ENCODE results near the gene MTG1.
"Not testable (repeated sequence)": the region's sequence is repeated elsewhere in the genome, so short reads cannot be mapped to it uniquely, and the experiment has no call there.

Gene MTG1

GRCh38 chr10:133378251-133379096 is 15.5 kb upstream of the MTG1 start:
- DNase-seq (ENCODE audit: low read depth, low spot score) = no peak

DNA sequence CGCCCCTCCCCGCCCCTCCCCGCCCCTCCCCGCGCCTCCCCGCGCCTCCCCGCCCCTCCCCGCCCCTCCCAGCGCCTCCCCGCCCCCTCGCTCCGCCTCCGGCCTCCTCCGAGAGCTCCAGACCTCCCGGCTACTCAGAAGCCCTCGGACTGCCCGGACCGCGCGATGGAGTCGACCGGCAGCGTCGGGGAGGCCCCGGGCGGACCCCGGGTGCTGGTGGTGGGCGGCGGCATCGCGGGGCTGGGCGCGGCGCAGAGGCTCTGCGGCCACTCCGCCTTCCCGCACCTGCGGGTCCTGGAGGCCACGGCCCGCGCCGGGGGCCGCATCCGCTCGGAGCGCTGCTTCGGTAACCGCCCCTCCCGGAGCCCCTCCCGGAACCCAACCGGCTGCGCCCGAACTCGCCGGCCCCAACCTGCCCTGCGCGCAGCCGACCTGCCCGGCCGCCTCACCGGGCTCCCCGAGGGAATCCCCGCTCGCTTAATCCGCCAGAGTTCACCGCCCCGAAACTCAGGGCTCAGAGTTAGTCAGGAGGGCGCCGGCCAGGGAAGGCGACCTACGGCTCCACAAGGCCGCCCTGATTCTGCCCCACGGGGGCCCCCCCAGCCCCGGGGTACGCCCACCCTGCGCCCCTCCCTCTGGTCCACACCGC is 14.7 kb upstream of the MTG1 start, which contains the start of gene PAOX:
PAOX (plus strand) TSS at position 111 of the 649 bp plus-strand sequence; CDS start at position 166, 55 bp downstream.
- no peak for DNase-seq (ENCODE audit: low read depth, low spot score)

DNA sequence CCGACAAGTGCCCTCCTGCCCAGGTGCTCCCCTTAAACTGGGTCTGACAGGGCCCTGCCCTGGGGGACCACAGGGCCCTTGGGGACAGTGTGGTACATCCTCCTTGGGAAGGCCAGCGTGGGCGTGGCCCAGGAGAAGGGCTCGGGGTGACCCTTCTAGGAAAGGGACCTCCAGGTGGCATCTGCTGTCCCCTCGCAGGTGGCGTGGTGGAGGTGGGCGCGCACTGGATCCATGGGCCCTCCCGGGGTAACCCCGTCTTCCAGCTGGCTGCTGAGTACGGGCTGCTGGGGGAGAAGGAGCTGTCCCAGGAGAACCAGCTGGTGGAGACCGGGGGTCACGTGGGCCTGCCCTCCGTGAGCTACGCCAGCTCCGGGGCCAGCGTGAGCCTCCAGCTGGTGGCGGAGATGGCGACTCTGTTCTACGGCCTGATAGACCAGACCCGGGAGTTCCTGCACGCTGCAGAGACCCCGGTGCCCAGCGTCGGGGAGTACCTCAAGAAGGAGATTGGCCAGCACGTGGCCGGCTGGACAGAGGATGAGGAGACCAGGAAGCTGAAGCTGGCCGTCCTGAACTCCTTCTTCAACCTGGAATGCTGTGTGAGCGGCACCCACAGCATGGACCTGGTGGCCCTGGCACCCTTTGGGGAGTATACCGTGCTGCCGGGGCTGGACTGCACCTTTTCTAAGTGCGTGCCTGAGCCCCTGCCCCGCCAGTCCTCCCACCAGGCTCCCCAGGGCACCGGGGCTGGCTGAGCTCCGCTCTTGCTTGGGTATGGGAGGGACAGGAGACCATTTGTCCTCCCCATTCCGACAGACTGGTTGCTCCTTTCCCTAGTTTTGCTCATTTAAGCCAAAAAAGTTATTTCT is 13.9 kb upstream of the MTG1 start:
- no peak for DNase-seq (ENCODE audit: low read depth, low spot score)

GRCh38 chr10:133381036-133381435 is 12.9 kb upstream of the MTG1 start:
- DNase-seq (ENCODE audit: low read depth, low spot score) = no peak

DNA sequence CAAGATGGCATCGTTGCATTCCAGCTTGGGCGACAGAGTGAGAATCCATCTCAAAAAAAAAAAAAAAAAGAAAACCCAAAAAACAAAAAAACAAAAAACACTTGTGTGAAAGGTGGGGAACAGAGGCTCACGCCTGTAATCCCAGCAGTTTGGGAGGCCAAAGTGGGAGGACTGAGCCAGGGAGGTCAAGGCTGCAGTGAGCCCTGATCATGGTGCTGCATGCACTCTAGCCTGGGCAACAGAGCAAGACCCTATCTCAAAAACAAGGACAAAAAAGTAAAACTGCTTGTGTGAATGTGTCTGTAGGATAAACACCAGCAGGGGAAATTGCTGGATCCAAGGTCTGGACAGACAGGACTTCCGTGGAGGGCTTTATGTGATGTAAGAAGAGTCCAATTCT is 10.4 kb upstream of the MTG1 start:
- no peak for DNase-seq (ENCODE audit: low read depth, low spot score)

DNA sequence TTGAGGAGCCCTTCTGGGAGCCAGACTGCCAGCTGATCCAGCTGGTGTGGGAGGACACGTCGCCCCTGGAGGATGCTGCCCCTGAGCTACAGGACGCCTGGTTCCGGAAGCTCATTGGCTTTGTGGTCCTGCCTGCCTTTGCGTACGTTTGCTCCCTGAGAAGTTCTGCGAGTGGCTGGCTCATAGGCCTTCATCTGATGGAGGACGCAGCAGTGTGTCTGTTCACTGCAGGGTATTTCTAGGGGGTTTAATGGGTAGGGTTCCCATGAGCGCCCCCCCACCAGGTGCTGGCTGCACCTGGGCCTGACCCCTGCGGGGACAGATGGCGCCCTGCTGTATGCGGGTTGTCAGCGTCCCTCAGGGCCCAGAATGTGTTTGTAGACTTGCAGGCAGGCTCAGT is 9.9 kb upstream of the MTG1 start:
- DNase-seq (ENCODE audit: low read depth, low spot score) = no peak

- DNase-seq (ENCODE audit: low read depth, low spot score) = no peak
Observed at GRCh38 chr10:133385214-133385613, 8.7 kb upstream of the MTG1 start.

- DNase-seq (ENCODE audit: low read depth, low spot score) = not testable (repeated sequence)
Observed at GRCh38 chr10:133386951-133387350, 7.0 kb upstream of the MTG1 start.

- DNase-seq (ENCODE audit: low read depth, low spot score) = no peak
Observed at GRCh38 chr10:133388236-133388972, 5.6 kb upstream of the MTG1 start.

GRCh38 chr10:133388973-133389818 is 4.8 kb upstream of the MTG1 start:
- no peak for DNase-seq (ENCODE audit: low read depth, low spot score)

GRCh38 chr10:133390597-133391248 is 3.2 kb upstream of the MTG1 start:
- DNase-seq (ENCODE audit: low read depth, low spot score) = no peak

DNA sequence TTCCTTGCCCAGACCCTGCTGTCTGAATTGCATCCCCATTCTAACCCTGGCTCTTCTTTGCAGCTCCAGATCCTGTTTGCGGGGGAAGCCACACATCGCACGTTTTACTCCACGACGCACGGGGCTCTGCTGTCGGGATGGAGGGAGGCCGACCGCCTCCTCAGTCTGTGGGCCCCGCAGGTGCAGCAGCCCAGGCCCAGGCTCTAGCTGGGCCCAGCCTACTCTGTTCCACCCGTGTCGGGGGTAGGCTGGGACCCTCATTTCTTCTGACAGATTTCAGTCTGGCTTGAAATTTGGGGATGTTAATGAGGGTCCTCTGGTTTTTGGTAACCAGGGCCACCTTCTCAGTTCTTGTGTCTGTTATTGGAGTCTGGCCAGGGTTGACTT is 2.7 kb upstream of the MTG1 start:
- no peak for DNase-seq (ENCODE audit: low read depth, low spot score)

GRCh38 chr10:133391761-133392518 is 2.0 kb upstream of the MTG1 start:
- no peak for DNase-seq (ENCODE audit: low read depth, low spot score)

DNA sequence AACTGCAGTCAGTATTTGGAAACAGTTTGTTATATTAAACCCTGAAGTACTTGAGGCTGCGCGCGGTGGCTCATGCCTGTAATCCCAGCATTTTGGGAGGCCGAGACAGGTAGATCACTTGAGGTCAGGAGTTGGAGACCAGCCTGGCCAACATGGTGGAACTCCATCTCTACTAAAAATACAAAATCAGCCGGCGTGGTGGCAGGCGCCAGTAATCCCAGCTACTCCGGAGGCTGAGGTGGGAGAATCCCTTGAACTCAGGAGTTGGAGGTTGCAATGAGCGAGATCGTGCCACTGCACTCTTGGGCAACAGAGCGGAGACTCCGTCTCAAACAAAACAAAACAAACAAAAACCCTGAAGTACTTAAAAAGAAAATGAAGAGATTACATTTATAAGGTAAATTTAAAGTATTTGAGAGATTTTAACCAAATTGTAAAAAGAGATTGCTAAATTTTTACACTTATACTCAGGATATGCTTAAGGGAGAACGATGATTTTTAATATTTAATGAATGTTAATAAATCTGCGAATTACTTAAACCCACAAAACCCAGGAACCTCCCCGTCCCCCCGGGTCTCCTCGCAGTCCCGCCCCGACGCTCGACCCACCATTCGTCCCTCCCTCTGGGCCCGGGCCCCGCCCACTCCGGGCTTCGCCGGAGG is 425 bp upstream of the MTG1 start:
- DNase-seq (ENCODE audit: low read depth, low spot score) = no peak

- DNase-seq (ENCODE audit: low read depth, low spot score) = no peak
Observed at GRCh38 chr10:133394801-133395221, 854 bp downstream of the MTG1 start.

- no peak for DNase-seq (ENCODE audit: low read depth, low spot score)
Observed at GRCh38 chr10:133396035-133396624, 2.2 kb downstream of the MTG1 start.

DNA sequence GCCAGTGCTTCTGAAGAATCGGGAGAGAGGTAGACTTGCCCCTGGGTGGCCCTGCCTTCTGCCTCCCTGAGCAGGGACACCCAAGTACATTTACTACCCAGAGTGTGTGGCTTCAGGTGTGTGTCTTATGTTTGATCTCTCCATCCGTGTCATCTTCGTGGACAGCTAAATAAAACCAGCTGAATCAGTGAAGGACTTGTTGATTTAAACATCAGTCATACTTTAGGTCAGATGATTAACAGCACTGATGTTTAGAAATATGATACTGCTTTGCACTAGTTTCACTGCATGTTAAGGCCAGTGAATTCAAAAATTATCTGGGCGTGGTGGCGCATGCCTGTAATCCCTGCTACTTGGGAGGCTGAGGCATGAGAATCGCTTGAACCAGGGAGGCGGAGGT is 4.0 kb downstream of the MTG1 start:
- DNase-seq (ENCODE audit: low read depth, low spot score) = no peak

- no peak for DNase-seq (ENCODE audit: low read depth, low spot score)
Observed at GRCh38 chr10:133399123-133399601, 5.2 kb downstream of the MTG1 start.
